NOMO-1 treated with dmso at 0.1 percent for 144 hours (cell line): Measurements from ENCODE around the gene CRKL.

Experiments
- DNase-seq: peaks from one replicate; lab custom pipeline; 2025; ENCODE audit not compliant: unreplicated experiment; lab: John Stamatoyannopoulos, UW

The CRKL gene

DNA sequence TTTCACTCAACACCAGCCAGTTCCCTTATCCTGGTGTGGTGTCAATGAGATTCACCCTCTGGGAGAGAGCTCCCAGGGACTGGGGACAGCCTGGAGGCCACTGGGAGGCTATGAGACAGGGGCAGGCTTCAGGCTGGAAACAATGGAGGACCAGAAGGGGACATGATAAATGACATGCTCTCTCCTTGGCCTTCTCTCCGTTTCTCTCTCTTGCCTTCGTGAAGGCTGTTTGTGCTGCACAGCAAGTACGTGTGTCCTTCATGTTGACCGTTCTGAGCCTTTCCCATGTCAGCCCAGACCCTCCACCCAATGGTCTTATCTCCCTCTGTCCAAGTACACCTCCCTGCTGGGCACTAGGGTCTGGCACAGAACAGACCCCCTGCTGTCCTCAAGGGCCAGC is 63.3 kb downstream of the CRKL start:
- DNase-seq, result no peak

DNA sequence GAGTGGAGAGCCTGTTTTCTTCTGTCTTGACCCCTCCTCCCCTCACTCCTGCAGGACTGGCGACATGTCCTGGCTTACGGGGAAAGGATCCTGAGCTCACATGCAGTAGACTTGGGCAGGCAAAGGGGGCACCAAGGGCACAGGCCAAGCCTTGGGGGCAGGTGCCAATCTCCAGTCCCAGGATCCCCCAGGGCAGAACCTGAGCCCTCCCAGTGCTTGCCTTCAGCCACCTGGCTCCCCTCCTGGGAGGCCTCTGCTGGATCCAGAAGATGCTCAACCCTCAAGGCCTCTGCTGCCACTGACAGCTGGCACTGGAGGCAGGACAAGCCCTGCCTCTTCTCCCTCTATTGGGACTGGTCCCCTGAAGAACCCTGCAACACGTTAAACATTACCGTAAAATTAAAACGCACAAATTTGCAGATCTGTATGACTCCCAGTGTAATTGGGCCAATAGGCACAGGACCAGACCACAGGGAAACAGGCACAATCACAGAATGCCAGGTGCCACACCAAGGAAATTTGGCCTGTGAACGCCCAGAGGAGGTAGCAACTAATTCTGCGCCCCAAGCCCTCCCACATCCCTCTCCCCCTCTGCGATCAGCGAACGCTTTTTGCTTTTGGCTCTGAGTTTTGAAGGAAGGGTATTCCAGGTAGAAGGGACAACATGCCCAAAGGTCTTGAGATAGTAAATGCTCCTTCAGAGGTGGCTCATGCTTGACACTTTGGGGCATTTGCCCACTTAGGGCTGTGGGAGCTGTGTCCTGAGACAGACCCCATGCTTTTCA is 63.9 kb downstream of the CRKL start:
- no peak for DNase-seq

DNA sequence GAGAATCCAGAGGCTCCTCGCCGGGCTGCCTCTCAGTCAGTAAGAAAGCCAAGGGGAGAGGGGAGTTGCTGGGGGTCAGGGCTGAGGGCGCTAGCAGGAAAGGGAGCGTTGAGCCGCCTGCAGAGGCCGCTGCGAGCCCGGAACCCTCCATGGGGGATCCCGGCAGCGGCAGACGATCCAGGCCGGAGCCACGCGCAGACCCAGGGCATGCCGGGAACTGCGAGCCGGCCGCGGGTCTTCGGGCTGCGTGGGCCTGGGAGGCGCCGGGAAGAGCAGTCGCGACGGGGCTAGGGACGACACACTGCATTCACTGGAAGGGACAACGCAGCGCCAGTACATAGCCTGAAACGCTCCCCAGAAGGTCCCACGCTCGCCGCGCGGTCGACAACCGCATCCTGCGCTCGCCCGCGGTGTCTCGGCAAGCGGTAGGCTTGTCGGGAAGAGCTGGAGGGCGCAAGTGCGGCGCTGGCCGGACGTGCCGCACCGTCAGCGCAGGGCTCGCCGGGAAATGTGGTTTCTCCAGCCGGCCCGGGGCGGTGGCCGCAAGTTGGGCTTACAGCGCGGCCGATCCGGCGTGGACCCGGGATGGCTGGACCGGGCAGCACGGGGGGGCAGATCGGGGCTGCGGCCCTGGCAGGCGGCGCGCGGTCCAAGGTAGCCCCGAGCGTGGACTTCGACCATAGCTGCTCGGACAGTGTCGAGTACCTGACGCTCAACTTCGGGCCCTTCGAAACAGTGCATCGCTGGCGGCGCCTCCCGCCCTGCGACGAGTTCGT is 64.8 kb downstream of the CRKL start, which contains the start of gene LZTR1:
LZTR1 (plus strand) TSS at position 511 of the 776 bp plus-strand sequence; CDS start at position 586, 75 bp downstream.
- DNase-seq, result peak; percentile 80

DNA sequence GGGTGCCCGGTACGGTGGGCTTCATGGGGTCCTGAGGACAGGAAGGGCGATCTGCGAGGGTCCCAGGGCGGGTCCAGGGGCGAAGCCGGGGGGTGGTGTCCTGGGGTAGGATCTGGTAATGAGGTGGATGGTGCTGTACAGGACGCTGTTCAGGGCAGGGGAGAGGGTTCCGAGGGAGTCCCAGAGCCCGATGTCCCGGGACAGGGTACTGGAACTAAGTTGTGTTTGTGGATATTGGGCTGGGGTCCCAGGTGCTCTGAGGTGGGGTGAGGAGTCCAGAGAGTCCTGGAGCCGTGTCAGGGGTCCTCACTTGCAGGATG is 65.3 kb downstream of the CRKL start:
- no peak for DNase-seq

GRCh38 chr22:20983081-20983771 is 66.0 kb downstream of the CRKL start:
- DNase-seq, result no peak

DNA sequence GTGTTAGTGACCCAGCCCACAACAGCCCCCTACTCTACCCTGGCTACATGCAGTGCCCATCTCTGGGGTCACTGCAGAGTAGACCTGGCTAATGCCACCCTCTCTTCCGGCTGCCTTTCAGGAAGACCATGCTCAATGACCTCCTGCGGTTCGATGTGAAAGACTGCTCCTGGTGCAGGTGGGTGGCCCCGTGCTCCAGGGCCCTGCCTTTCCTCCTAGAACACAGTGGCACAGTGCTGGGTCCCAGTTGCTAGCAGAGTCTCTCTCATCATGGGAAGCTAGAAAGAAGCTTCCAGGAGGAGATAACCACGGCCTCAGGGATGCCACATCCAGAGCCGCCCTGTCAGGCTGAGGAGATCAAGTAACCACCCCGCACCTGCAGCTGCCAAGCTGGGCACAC is 68.5 kb downstream of the CRKL start:
- no peak for DNase-seq

- no peak for DNase-seq
Measured at GRCh38 chr22:20986365-20986764, 69.2 kb downstream of the CRKL start.

DNA sequence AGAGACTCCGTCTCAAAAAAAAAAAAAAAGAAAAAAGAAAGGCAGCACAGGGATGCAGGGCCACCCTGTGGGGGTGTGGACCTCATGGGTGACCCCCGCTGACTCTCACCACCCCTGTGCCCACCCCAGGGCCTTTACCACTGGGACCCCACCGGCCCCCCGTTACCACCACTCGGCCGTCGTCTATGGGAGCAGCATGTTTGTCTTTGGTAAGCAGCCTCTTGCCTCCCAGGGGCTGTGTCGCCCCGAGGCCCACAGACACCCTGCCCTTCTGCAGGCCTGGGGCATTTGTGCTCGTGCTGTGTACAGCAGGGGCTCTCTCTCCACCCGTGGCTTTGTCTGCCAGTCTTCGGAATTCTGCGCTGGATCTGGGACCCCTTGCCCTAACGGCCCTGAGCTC is 70.2 kb downstream of the CRKL start:
- no peak for DNase-seq

- no peak for DNase-seq
Measured at GRCh38 chr22:20988573-20989322, 71.5 kb downstream of the CRKL start.

DNA sequence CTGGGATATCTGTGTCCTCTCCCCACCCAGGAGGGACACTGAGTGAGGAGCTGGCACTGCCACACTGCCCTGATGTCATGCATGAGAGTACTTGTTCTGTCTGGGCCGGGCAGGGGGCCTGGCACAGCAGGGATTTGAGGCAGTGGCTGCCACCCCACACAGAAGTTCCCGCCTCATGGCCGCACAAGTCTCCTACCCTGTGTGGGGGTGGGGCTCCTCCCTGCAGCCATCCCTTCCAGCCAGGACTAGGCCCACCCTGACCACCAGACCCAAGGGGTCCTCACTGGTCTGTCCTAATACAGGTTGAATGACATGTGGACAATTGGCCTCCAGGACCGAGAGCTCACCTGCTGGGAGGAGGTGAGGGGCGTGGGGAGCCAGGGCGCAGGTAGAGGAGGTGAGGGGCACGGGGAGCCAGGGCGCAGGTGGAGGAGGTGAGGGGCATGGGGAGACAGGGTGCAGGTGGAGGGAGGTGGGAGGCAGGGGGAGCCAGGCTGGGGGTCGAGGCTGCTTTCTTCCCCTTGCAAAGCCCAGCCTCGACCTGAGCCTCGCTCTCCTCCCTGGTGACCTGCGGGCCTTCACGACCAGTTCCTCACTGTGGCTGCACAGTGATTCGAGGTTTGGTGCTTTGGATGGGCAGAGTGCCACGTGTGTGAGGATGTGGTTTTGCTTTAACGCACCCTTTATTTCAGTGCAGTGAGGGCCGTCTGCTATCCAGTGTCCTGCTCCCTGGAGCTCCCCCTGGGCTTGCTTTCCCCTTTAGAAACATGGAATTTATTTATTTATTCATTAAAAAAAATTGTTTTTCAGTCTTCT is 72.3 kb downstream of the CRKL start:
- DNase-seq, result no peak

GRCh38 chr22:20990184-20991180 is 73.3 kb downstream of the CRKL start:
- DNase-seq, result no peak

DNA sequence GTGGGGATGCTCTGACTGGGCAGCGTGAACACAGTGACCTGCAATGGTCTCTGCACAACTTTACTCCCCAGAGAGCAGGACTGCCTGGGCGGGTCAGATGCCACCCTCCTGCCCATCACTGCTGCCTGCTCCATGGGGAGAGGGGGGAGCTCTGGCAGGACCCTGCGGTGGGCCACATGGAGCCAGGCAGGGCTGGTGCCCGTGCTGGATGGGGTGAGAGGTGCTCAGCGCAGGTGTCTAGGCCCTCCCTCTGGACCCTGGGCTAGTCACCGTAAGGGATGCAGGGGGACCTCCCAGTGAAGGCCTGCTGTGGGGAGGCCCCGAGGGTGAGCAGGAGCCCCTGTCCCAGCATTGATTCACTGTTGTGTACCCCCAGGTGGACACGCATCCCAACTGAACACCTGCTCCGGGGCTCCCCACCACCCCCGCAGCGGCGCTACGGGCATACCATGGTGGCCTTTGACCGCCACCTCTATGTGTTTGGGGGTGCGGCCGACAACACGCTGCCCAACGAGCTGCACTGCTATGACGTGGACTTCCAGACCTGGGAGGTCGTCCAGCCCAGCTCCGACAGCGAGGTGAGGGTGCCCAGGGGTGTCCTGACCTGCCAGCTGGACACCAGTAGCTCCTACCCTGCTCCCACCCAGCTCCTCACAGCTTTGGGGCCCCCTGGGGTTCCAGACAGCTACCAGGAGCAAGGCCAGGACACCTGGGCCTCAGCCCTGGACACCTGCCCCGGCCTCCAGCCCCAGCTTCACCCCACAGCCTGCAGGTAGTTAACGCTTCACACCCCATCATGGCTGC is 74.2 kb downstream of the CRKL start:
- no peak for DNase-seq

- DNase-seq, result no peak
Measured at GRCh38 chr22:20992056-20992442, 74.8 kb downstream of the CRKL start.

- no peak for DNase-seq
Measured at GRCh38 chr22:20992456-20993303, 75.5 kb downstream of the CRKL start.

DNA sequence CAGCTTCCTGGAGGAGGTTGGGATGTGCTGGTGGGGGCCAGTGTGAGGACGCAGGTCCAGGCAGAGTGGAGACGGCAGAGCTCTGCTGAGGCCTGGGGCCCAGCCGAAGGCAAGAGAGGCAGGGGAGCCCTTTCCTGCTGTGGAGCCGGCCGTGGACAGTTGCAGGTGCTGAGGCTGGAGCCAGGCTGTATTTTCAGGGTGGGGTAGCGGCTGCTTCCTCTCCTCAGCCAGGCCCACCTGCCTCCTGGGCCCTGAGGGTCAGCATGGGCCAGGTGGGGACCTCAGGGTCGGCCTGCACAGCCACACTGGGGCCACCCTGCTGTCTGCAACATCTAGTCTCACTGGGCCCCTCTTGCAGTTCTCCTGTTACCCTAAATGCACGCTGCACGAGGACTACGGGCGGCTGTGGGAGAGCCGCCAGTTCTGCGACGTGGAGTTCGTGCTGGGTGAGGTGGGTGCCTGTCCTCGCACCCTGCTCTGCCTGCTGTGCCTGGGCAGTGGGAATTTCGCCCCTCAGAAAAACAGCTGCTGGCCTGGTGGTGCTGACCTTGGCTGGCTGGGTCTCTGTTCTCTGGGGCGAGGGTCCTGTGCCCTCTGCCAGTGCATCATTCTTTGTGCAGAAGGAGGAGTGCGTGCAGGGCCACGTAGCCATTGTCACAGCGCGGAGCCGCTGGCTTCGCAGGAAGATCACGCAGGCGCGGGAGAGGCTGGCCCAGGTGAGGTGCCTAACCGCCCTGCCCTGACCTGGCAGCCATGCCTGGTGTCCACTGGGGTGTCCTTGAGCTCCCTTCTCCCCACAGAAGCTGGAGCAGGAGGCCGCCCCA is 76.3 kb downstream of the CRKL start:
- DNase-seq, result no peak

DNA sequence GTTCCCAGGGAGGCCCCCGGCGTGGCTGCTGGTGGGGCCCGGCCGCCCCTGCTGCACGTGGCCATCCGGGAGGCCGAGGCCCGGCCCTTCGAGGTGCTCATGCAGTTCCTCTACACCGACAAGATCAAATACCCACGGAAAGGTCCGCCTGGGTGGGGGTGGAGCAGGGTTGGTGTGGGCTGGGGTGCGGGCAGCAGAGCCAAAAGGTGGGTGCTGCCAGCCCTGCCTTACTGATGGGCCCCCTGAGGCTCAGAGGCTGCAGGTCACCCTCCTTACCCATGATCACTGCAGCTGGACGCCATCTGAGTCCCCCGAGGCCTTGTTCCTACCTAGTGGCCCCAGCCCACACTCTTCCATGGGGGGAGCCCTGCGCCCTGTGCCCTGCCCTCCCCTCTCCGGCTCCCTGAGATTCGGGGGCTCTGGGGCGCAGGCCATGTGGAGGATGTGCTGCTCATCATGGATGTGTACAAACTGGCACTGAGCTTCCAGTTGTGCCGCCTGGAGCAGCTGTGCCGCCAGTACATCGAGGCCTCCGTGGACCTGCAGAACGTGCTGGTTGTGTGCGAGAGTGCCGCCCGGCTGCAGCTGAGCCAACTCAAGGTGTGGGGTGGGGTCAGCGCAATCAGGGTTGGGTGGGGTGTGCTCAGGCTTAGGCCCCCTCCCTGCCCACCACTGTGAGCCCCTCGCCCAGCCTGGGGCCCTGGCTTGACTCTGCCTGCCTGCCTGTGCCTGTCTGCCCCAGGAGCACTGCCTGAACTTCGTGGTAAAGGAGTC is 77.1 kb downstream of the CRKL start:
- no peak for DNase-seq
